GM18519 (cell line): ENCODE data around the gene DENND1A.

Experiments
- ATAC-seq: cut with Tn5 transposase; IDR thresholded peaks from one replicate; pipeline ENCODE4 v1.9.1; 2021; ENCODE audit warnings: mild to moderate bottlenecking, moderate library complexity; ENCODE audit not compliant: unreplicated experiment, low FRiP score

The DENND1A gene

GRCh38 chr9:123865226-123866000 is 64.5 kb downstream of the DENND1A start:
- no peak for ATAC-seq

DNA sequence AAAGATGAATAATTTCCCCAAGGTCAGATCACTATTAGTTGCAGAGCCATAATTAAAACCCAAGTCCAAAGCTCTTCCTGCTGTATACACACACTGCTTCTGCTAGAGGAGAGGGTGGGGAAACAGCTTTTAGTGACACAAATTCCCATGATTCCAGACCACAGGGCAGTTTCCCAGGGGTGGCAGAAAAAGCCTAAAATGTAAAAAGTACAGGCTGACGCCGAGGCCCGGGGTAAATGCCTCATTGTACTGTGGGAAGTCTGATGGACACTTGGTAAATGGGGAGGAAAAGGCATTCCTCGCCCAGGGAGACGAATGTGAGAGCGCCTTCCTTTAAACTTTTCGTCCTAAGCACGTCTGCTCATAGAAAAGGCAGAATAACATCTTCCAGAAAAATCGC is 65.7 kb downstream of the DENND1A start:
- ATAC-seq: no peak

GRCh38 chr9:123863164-123863855 is 66.6 kb downstream of the DENND1A start:
- ATAC-seq: no peak

DNA sequence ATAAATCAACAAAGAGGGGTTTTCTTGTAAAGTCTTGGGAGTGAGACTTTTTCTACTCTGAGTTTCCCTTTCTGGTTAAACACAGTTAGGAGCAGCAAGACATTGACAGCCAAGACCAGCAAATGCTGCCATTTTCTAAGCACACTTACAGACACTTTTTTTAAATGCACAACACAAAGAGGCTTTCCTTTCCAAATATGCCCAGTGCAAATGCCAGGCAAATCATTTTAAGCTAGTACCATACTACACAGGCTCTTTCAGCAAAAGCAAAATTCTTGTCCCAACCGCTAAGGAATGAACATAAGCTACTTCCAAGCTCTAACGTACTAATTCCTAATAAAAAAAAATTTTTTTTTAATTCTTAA is 68.2 kb downstream of the DENND1A start:
- no peak for ATAC-seq

DNA sequence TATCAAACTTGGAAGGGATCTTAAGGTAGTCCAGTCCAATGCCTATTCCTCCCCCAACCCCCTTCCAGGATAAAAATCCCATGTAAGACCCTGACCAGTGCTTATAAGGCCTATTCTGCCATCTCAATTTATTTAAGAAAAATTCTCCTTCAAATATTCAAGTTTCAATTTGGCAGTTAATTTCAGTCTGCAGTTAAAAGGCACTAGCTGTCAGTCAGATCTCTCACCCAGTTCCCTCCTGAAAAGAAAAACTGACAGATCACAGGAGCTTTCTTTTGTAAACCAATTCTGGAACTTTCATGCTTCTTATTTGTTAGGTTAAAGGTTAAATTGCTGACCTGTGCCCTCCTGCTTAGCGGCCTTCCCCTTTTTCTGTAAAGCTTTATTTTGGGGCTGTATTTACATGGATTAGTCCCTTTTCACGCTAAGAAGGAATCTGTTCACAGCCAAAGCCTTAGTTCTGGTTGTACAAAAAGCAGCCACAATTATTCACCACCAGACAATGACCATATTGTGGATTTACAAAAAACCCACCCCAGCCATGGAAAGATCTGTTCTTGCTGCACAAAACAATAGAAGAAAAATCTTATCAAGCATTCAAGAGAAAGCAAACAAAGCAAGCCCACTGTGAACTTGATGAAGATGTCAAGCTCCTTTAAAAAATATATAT is 68.7 kb downstream of the DENND1A start:
- no peak for ATAC-seq

GRCh38 chr9:123860603-123861002 is 69.3 kb downstream of the DENND1A start:
- ATAC-seq: no peak

GRCh38 chr9:123852403-123852802 is 77.5 kb downstream of the DENND1A start:
- ATAC-seq: no peak

- no peak for ATAC-seq
Measured at GRCh38 chr9:123851851-123852250, 78.1 kb downstream of the DENND1A start.

DNA sequence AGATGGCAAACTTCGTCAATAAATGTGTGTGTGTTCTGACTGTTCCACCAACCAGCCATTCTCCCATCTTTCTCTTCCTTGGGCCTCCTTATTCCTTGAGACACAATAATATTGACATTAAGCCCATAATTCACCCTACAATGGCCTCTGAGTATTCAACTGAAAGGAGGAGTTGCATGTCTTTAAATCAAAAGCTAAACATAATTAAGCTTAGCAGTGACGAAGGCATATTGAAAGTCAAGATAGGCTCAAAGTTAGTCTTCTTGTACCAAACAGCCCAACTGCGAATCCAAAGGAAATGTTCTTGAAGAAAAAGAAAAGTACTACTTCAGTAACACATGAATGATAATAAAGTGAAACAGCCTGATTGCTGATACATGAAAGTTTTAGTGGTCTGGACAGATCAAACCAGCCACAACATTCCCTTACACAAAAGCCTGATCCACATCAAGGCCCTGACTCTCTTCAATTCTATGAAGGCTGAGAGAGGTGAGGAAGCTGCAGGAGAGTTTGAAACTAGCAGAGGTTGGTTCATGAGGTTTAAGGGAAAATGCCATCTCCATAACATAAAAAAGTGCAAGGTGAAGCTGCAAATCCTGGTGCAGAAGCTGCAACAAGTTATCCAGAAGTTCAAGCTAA is 81.4 kb downstream of the DENND1A start:
- no peak for ATAC-seq

- no peak for ATAC-seq
Measured at GRCh38 chr9:123846966-123847365, 83.0 kb downstream of the DENND1A start.

GRCh38 chr9:123843703-123844102 is 86.2 kb downstream of the DENND1A start:
- ATAC-seq: no peak

GRCh38 chr9:123835821-123836220 is 94.1 kb downstream of the DENND1A start:
- no peak for ATAC-seq

- ATAC-seq: no peak
Measured at GRCh38 chr9:123834889-123835562, 94.9 kb downstream of the DENND1A start.

- ATAC-seq: no peak
Measured at GRCh38 chr9:123834218-123834888, 95.6 kb downstream of the DENND1A start.

- no peak for ATAC-seq
Measured at GRCh38 chr9:123832858-123833650, 96.9 kb downstream of the DENND1A start.

DNA sequence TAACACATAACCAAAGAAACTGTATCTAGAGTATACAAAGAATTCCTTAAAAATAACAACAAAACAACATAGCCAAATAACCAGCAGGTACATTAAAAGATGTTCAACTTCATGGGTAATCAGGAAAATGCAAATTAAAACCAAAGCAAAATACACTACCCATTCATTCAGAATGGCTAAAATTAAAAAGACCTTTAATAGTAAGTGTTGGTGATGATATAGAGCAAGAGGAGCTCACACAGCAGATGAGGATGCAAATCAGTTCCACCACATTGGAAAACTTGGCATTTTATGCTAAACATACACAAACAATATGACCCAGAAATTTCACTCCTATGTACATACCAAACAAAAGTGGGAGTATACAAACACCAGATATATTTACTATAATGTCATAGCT is 97.8 kb downstream of the DENND1A start:
- no peak for ATAC-seq

- ATAC-seq: no peak
Measured at GRCh38 chr9:123828449-123828848, 101.5 kb downstream of the DENND1A start.

DNA sequence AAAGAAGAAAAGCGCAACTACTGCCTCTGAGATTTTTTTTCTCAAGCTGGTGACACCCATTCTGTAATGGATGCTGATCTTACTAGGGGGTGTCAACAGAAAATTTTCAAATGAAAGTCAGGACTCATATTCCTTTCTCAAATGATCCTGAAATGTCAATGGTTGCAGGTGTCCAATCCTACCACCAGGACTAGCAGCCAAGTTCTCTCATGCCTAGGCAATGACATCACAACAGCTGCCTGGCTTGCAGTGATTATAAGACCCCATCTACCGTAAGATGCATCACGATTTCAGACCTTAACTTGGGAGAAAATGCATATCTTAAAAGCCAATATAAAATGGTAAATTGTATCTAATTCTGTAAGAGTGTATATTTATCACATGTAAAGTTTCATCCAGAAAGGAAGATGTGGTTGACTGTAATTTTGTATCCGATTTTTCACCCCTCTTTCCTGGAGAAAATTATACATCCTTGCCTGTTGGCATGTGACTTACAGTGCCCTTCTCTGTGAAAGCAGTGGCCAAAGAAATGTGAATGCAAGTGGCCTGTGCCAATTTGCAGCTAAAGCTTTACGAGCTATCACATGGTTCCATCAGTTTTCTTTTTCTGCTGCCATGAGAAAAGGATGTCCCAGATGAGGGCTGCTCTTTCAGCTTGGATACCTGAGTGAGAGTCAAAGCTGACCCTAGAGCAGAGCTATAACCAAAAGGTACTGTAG is 104.4 kb downstream of the DENND1A start:
- ATAC-seq: no peak
